ENCODE data around the gene GABARAPL2. TPM values are rescaled to one million over a fixed set of nuclear protein-coding genes. Genes with fewer than 3 reads are reported as not detected.

GABARAPL2 gene
- total RNA-seq, 1 experiment from 2014 or later = 76.9 TPM

- H3K9me3 ChIP-seq (ENCODE audit: control insufficient read depth in 1 of 2, insufficient read depth in 1 of 2, low read depth in 1 of 2, low read length in 2 of 2) = no peaks in the 10 kb centered on the region
- H3K36me3 ChIP-seq (ENCODE audit: control insufficient read depth in 1 of 2, insufficient read depth in 2 of 2, low read length in 2 of 2) = no peaks in the 10 kb centered on the region
- no peaks in the 10 kb centered on the region for H4K20me1 ChIP-seq (ENCODE audit: insufficient read depth)
- ATAC-seq (no peak), DNase-seq (ENCODE audit: low read depth, low spot score) (no peak)
- no peaks in the 10 kb centered on the region for H3K79me2 ChIP-seq (ENCODE audit: insufficient read depth, low read length)
- ChIA-PET CTCF (interaction anchor here (0.7 to 3.3 kb wide), 3 partner anchors 15 to 18 kb away, joined by 3 to 13 read pairs (median 11); no protein-coding TSS in a partner anchor), RAD21 (ENCODE audit: low non-redundant PET in 1 of 2, low total read pairs in 2 of 2, uncharacterized antibody in 2 of 2, unreplicated experiment in 2 of 2) (no interaction called here), POLR2A (no interaction called here)
- H3K4me3 ChIP-seq (replicated peaks in 1 of 2; ENCODE audit: low read depth in 1 of 2, low read length in 2 of 2) = no peak overlapping the region
- intact Hi-C loops (cut with micrococcal nuclease) = no loop called here
- no TSS peak for BruUV-seq (replicated peaks)
- H3K9ac ChIP-seq (ENCODE audit: low read length) = no peak overlapping the region
- H3K9me2 ChIP-seq (ENCODE audit: insufficient read depth) = no peaks in the 10 kb centered on the region
- H3K4me1 ChIP-seq (ENCODE audit: control insufficient read depth in 1 of 2, insufficient read depth in 2 of 2, low read length in 2 of 2) = no peaks in the 10 kb centered on the region
- TF ChIP-seq ZNF274 (IDR thresholded peaks at IDR 0.05; ENCODE audit: low read depth, low read length) = no peak
- H3K27ac ChIP-seq (ENCODE audit: low read depth, low read length) = no peak overlapping the region
- no peaks in the 10 kb centered on the region for H3K27me3 ChIP-seq (ENCODE audit: insufficient read depth, low read length)
- no peak overlapping the region for H2AFZ ChIP-seq (ENCODE audit: low read depth, low read length, poor library complexity, severe bottlenecking)
- H3K4me2 ChIP-seq (ENCODE audit: low read length) = no peak overlapping the region
These were observed 30.9 kb upstream of the GABARAPL2 start for GRCh38 chr16:75535211-75535843.

- no TSS peak for BruUV-seq (replicated peaks)
- Histone ChIP-seq H3K9me3 (ENCODE audit: control insufficient read depth in 1 of 2, insufficient read depth in 1 of 2, low read depth in 1 of 2, low read length in 2 of 2) (no peaks in the 10 kb centered on the region), H2AFZ (ENCODE audit: low read depth, low read length, poor library complexity, severe bottlenecking) (no peak within 1 kb of the TSS), H3K36me3 (ENCODE audit: control insufficient read depth in 1 of 2, insufficient read depth in 2 of 2, low read length in 2 of 2) (no peaks in the 10 kb centered on the region), H3K4me3 (replicated peaks in 1 of 2; ENCODE audit: low read depth in 1 of 2, low read length in 2 of 2) (no peak within 1 kb of the TSS), H3K9ac (ENCODE audit: low read length) (no peak within 1 kb of the TSS), H3K4me1 (ENCODE audit: control insufficient read depth in 1 of 2, insufficient read depth in 2 of 2, low read length in 2 of 2) (no peaks in the 10 kb centered on the region), H4K20me1 (ENCODE audit: insufficient read depth) (no peaks in the 10 kb centered on the region), H3K27ac (ENCODE audit: low read depth, low read length) (no peak within 1 kb of the TSS), H3K27me3 (ENCODE audit: insufficient read depth, low read length) (no peaks in the 10 kb centered on the region), H3K79me2 (ENCODE audit: insufficient read depth, low read length) (no peaks in the 10 kb centered on the region), H3K9me2 (ENCODE audit: insufficient read depth) (no peaks in the 10 kb centered on the region), H3K4me2 (ENCODE audit: low read length) (no peak within 1 kb of the TSS)
- no peak for ATAC-seq
- ChIA-PET CTCF (interaction anchor here (3.3 kb wide), 1 partner anchor 19 kb away, joined by 11 read pairs; no protein-coding TSS in a partner anchor), POLR2A (no interaction called here), RAD21 (ENCODE audit: low non-redundant PET in 1 of 2, low total read pairs in 2 of 2, uncharacterized antibody in 2 of 2, unreplicated experiment in 2 of 2) (no interaction called here)
- no peak for DNase-seq (ENCODE audit: low read depth, low spot score)
- intact Hi-C loops (cut with micrococcal nuclease) = no loop called here
- TF ChIP-seq CBX3 (IDR thresholded peaks at IDR 0.05; ENCODE audit: low read depth) (no peak), ATF3 (IDR thresholded peaks at IDR 0.05) (no peak)
These were observed 30.3 kb upstream of the GABARAPL2 start, which contains the start of gene CHST5 for GRCh38 chr16:75535901-75536300. TSS of gene CHST5 (minus strand) at chr16:75536108. CDS start at chr16:75530384, 5,724 bp downstream.

All from HCT116 (cell line).